Natural killer cell treated with Interleukin-12 subunit alpha and Interleukin-12 subunit beta and Interleukin-15 and Interleukin-18, amount 100 ng/mL, for 72 hours (primary cell): ENCODE data around the gene CNDP1. TPM values are rescaled to one million over a fixed set of nuclear protein-coding genes. Genes with fewer than 3 reads are reported as not detected.

Experiments used
- ATAC-seq, 2 donors: fragments of 150-1000 bp; cut with Tn5 transposase in 1 of 2; sonication (Bioruptor Pico), chemical (Tn5 transposase) in 1 of 2; 2 replicates each; pipeline ENCODE4 v1.10.0; 2021
- DNase-seq: peaks from one replicate; pipeline ENCODE4 v3.0.0; 2022; ENCODE audit warnings: low spot score
- H3K27ac Mint-ChIP-seq, 2 donors: 1 replicate in 1 of 2; 2 replicates in 1 of 2; pipeline ENCODE4 v1.8.0; 2022; ENCODE audit warnings: mixed read lengths in 2 of 2, mild to moderate bottlenecking in 1 of 2, moderate library complexity in 1 of 2
- H3K27me3 Mint-ChIP-seq, 2 donors: 1 replicate in 1 of 2; 2 replicates in 1 of 2; pipeline ENCODE4 v1.8.0; 2022; ENCODE audit warnings: mixed read lengths in 2 of 2
- H3K36me3 Mint-ChIP-seq: one replicate; pipeline ENCODE4 v1.8.0; 2022; ENCODE audit warnings: mixed read lengths
- H3K4me1 Mint-ChIP-seq, 2 donors: 1 replicate in 1 of 2; 2 replicates in 1 of 2; pipeline ENCODE4 v1.8.0; 2022; ENCODE audit warnings: low read depth in 2 of 2, mixed read lengths in 2 of 2, mild to moderate bottlenecking in 1 of 2
- H3K4me3 Mint-ChIP-seq: one replicate; pipeline ENCODE4 v1.8.0; 2022; ENCODE audit warnings: mixed read lengths
- H3K9me3 Mint-ChIP-seq: 2 replicates; pipeline ENCODE4 v1.8.0; 2022; ENCODE audit warnings: mixed read lengths
- total RNA-seq, 2 donors: library from RNA; stranded (reverse); gene quantifications; one replicate each; pipeline ENCODE4 v1.2.3, GENCODE V29; 2022

CNDP1 gene
- under 1 TPM in 1 of 2 donors, not detected in 1; 0.57 TPM for total RNA-seq

- Mint-ChIP-seq H3K27me3 (peaks cover 0 to 6% of the 10 kb centered on the region in 2 donors), H3K4me3 (no peak within 1 kb of the TSS), H3K27ac (no peak within 1 kb of the TSS), H3K4me1 (no peaks in the 10 kb centered on the region), H3K9me3 (no peaks in the 10 kb centered on the region), H3K36me3 (no peaks in the 10 kb centered on the region)
- DNase-seq, result no peak
- no peak for ATAC-seq
Observed at GRCh38 chr18:74534150-74534969, at the start of gene CNDP1. TSS of gene CNDP1 (plus strand) at chr18:74534500. CDS start at chr18:74534668, 168 bp downstream.

- ATAC-seq (peak in 1 of 2 donors; percentile 49), DNase-seq (no peak)
- H3K4me1 Mint-ChIP-seq, result peaks cover 4 to 12% of the 10 kb centered on the region in 2 donors
- peaks cover 0 to 6% of the 10 kb centered on the region in 2 donors for H3K27me3 Mint-ChIP-seq
- H3K36me3 Mint-ChIP-seq, result no peaks in the 10 kb centered on the region
- no peaks in the 10 kb centered on the region for H3K9me3 Mint-ChIP-seq
- no peak overlapping the region for H3K27ac Mint-ChIP-seq
- H3K4me3 Mint-ChIP-seq, result no peak overlapping the region
Observed at GRCh38 chr18:74486119-74486849, 48.0 kb upstream of the CNDP1 start.

- DNase-seq, result no peak
- H3K4me3 Mint-ChIP-seq, result no peak overlapping the region
- H3K27ac Mint-ChIP-seq, result no peak overlapping the region
- no peaks in the 10 kb centered on the region for H3K36me3 Mint-ChIP-seq
- H3K4me1 Mint-ChIP-seq, result peaks cover 4 to 12% of the 10 kb centered on the region in 2 donors
- no peak for ATAC-seq
- H3K27me3 Mint-ChIP-seq, result peaks cover 0 to 3% of the 10 kb centered on the region in 2 donors
- H3K9me3 Mint-ChIP-seq, result no peaks in the 10 kb centered on the region
Observed at GRCh38 chr18:74488354-74488753, 45.9 kb upstream of the CNDP1 start.

- no peaks in the 10 kb centered on the region for H3K9me3 Mint-ChIP-seq
- H3K36me3 Mint-ChIP-seq, result no peaks in the 10 kb centered on the region
- ATAC-seq, result no peak
- peaks cover 4 to 12% of the 10 kb centered on the region in 2 donors for H3K4me1 Mint-ChIP-seq
- no peak for DNase-seq
- no peak overlapping the region for H3K4me3 Mint-ChIP-seq
- peaks cover 0 to 3% of the 10 kb centered on the region in 2 donors for H3K27me3 Mint-ChIP-seq
- H3K27ac Mint-ChIP-seq, result no peak overlapping the region
Observed at GRCh38 chr18:74488864-74489263, 45.4 kb upstream of the CNDP1 start.

GRCh38 chr18:74489676-74490075 lies 44.6 kb upstream of the CNDP1 start:
- H3K4me1 Mint-ChIP-seq, result peaks cover 3 to 10% of the 10 kb centered on the region in 2 donors
- H3K4me3 Mint-ChIP-seq, result no peak overlapping the region
- H3K9me3 Mint-ChIP-seq, result no peaks in the 10 kb centered on the region
- no peak overlapping the region for H3K27ac Mint-ChIP-seq
- peaks cover 0 to 3% of the 10 kb centered on the region in 2 donors for H3K27me3 Mint-ChIP-seq
- no peaks in the 10 kb centered on the region for H3K36me3 Mint-ChIP-seq
- DNase-seq, result no peak
- ATAC-seq, result no peak

GRCh38 chr18:74492259-74492658 lies 42.0 kb upstream of the CNDP1 start:
- H3K4me3 Mint-ChIP-seq, result no peak overlapping the region
- H3K9me3 Mint-ChIP-seq, result no peaks in the 10 kb centered on the region
- peaks cover 12 to 14% of the 10 kb centered on the region in 2 donors for H3K4me1 Mint-ChIP-seq
- H3K27me3 Mint-ChIP-seq, result peaks cover 0 to 3% of the 10 kb centered on the region in 2 donors
- H3K36me3 Mint-ChIP-seq, result no peaks in the 10 kb centered on the region
- ATAC-seq (no peak), DNase-seq (no peak)
- no peak overlapping the region for H3K27ac Mint-ChIP-seq

GRCh38 chr18:74493689-74494088 lies 40.6 kb upstream of the CNDP1 start:
- Mint-ChIP-seq H3K4me3 (no peak overlapping the region), H3K36me3 (no peaks in the 10 kb centered on the region), H3K27me3 (peaks cover 0 to 3% of the 10 kb centered on the region in 2 donors), H3K9me3 (no peaks in the 10 kb centered on the region), H3K4me1 (peaks cover 24 to 28% of the 10 kb centered on the region in 2 donors), H3K27ac (no peak overlapping the region)
- ATAC-seq (no peak), DNase-seq (no peak)

GRCh38 chr18:74494514-74494913 lies 39.8 kb upstream of the CNDP1 start:
- ATAC-seq (no peak), DNase-seq (no peak)
- H3K27me3 Mint-ChIP-seq, result no peaks in the 10 kb centered on the region
- peaks cover 30 to 36% of the 10 kb centered on the region in 2 donors for H3K4me1 Mint-ChIP-seq
- H3K4me3 Mint-ChIP-seq, result peak overlapping the region; percentile 38
- H3K36me3 Mint-ChIP-seq, result no peaks in the 10 kb centered on the region
- no peaks in the 10 kb centered on the region for H3K9me3 Mint-ChIP-seq
- no peak overlapping the region for H3K27ac Mint-ChIP-seq

- peak within 1 kb of the TSS; percentile 93 to 96 for H3K27ac Mint-ChIP-seq
- peaks cover 38 to 46% of the 10 kb centered on the region in 2 donors for H3K4me1 Mint-ChIP-seq
- H3K36me3 Mint-ChIP-seq, result no peaks in the 10 kb centered on the region
- peak; percentile 100 for DNase-seq
- peak; percentile 91 to 94 for ATAC-seq
- no peaks in the 10 kb centered on the region for H3K9me3 Mint-ChIP-seq
- no peaks in the 10 kb centered on the region for H3K27me3 Mint-ChIP-seq
- H3K4me3 Mint-ChIP-seq, result peak within 1 kb of the TSS; percentile 85
Observed at GRCh38 chr18:74495581-74496507, 38.5 kb upstream of the CNDP1 start, which contains the start of gene CNDP2. TSS of gene CNDP2 (plus strand) at chr18:74496363. CDS start at chr18:74499974, 3,611 bp downstream.

- Mint-ChIP-seq H3K36me3 (peaks cover 6% of the 10 kb centered on the region), H3K9me3 (no peaks in the 10 kb centered on the region), H3K27ac (peak overlapping the region; percentile 93 to 96), H3K4me1 (peaks cover 42 to 51% of the 10 kb centered on the region in 2 donors), H3K27me3 (no peaks in the 10 kb centered on the region), H3K4me3 (peak overlapping the region; percentile 85)
- peak; percentile 48 to 53 for ATAC-seq
- DNase-seq, result peak; percentile 76
Observed at GRCh38 chr18:74496508-74497323, 37.6 kb upstream of the CNDP1 start.

- no peaks in the 10 kb centered on the region for H3K9me3 Mint-ChIP-seq
- peaks cover 43 to 51% of the 10 kb centered on the region in 2 donors for H3K4me1 Mint-ChIP-seq
- H3K36me3 Mint-ChIP-seq, result peaks cover 6% of the 10 kb centered on the region
- ATAC-seq (no peak), DNase-seq (no peak)
- H3K27ac Mint-ChIP-seq, result peak overlapping the region; percentile 93 to 96
- H3K27me3 Mint-ChIP-seq, result no peaks in the 10 kb centered on the region
- H3K4me3 Mint-ChIP-seq, result peak overlapping the region; percentile 85
Observed at GRCh38 chr18:74497324-74497676, 37.0 kb upstream of the CNDP1 start.

GRCh38 chr18:74497778-74498177 lies 36.5 kb upstream of the CNDP1 start:
- H3K27me3 Mint-ChIP-seq, result no peaks in the 10 kb centered on the region
- no peak for DNase-seq
- H3K27ac Mint-ChIP-seq, result peak overlapping the region; percentile 93 to 96
- H3K36me3 Mint-ChIP-seq, result peaks cover 6% of the 10 kb centered on the region
- H3K4me1 Mint-ChIP-seq, result peaks cover 44 to 51% of the 10 kb centered on the region in 2 donors
- ATAC-seq, result no peak
- H3K4me3 Mint-ChIP-seq, result peak overlapping the region; percentile 85
- H3K9me3 Mint-ChIP-seq, result no peaks in the 10 kb centered on the region
